Spleen (tissue), 7 donors: ENCODE measurements around the gene PTK6.
A peak's percentile ranks its signal among the peaks of the same experiment; 100 is the strongest.

Experiments
- CTCF ChIP-seq, 11 experiments: fragments of 200-600 bp in 7 of 11; fragments of 450-650 bp in 4 of 11; sonication (generic) in 4 of 11; IDR thresholded peaks in 8 of 11; conservative IDR thresholded peaks in 3 of 11; 1 replicate in 7 of 11; 2 replicates in 4 of 11; pipeline versions ENCODE4 v1.4.0 to v1.8.0; 2016 to 2021; ENCODE audit warnings: antibody characterized with exemption in 11 of 11, inconsistent platforms in 4 of 11, mild to moderate bottlenecking in 1 of 11
- POLR2A ChIP-seq, 3 donors: fragments of 450-650 bp; IDR thresholded peaks; one replicate each; pipeline ENCODE4 v1.5.1; 2017; ENCODE audit warnings: antibody characterized with exemption in 3 of 3, mild to moderate bottlenecking in 1 of 3
- POLR2AphosphoS5 ChIP-seq, 3 donors: sonication (generic); formaldehyde crosslinking; IDR thresholded peaks; one replicate each; pipeline ENCODE4 v1.5.1; 2017; ENCODE audit warnings: antibody characterized with exemption in 3 of 3
- donor health status: DM: no; HTN: no; CAD: no; lungs with moderate emphysema.
- donor health status: DM: no; HTN: no; CAD: no.
- donor health status: DM: no; HTN: no; CAD: no.

GRCh38 chr20:63539092-63539430, 1.9 kb upstream of the PTK6 start:
- TF ChIP-seq POLR2A (IDR thresholded peaks at IDR 0.05) (no peak), CTCF (IDR thresholded peaks at IDR 0.05 in 8 of 11, conservative IDR thresholded peaks at IDR 0.05 in 3 of 11) (no peak), POLR2AphosphoS5 (IDR thresholded peaks at IDR 0.05) (peak in 1 of 3 donors; percentile 7)
